H1 (cell line): ENCODE data around the gene DARS2. TPM values are rescaled to one million over a fixed set of nuclear protein-coding genes. Genes with fewer than 3 reads are reported as not detected.

Experiments
- BCL11A ChIP-seq, 2 experiments: IDR thresholded peaks; one replicate each; pipeline ENCODE4 v1.6.1; 2011; ENCODE audit warnings: low read depth in 2 of 2, low read length in 2 of 2, mild to moderate bottlenecking in 2 of 2
- CHD7 ChIP-seq: fragments of 300-600 bp; sonication (generic); IDR thresholded peaks from 2 replicates; pipeline ENCODE4 v1.7.1; 2012; ENCODE audit warnings: low read length, moderate library complexity, mild to moderate bottlenecking, inconsistent platforms; ENCODE audit not compliant: insufficient replicate concordance
- CTBP2 ChIP-seq: IDR thresholded peaks from 2 replicates; pipeline ENCODE4 v1.7.0; 2011; ENCODE audit warnings: borderline replicate concordance, mild to moderate bottlenecking, moderate library complexity, mixed read lengths, low read length; ENCODE audit not compliant: insufficient read depth, insufficient read length
- MAFK ChIP-seq: IDR thresholded peaks from 2 replicates; pipeline ENCODE4 v1.6.1; 2012; ENCODE audit warnings: low read depth, mild to moderate bottlenecking, improper control_type of control experiment, low read length
- POLR2A ChIP-seq, 2 experiments: IDR thresholded peaks; 1 replicate in 1 of 2; 2 replicates in 1 of 2; pipeline ENCODE4 v1.6.1; 2011; ENCODE audit warnings: low read depth in 2 of 2, low read length in 2 of 2, mild to moderate bottlenecking in 2 of 2; ENCODE audit errors: control extremely low read depth in 1 of 2
- POLR2AphosphoS5 ChIP-seq: IDR thresholded peaks from 2 replicates; pipeline ENCODE4 v1.6.1; 2011; ENCODE audit warnings: low read depth, low read length
- SRF ChIP-seq: IDR thresholded peaks from 2 replicates; pipeline ENCODE4 v1.6.1; 2011; ENCODE audit warnings: mild to moderate bottlenecking, low read depth, low read length, moderate library complexity
- TBP ChIP-seq: IDR thresholded peaks from 2 replicates; pipeline ENCODE4 v1.6.1; 2011; ENCODE audit warnings: low read depth, low read length, improper control_type of control experiment
- USF2 ChIP-seq: IDR thresholded peaks from 2 replicates; pipeline ENCODE4 v1.6.1; 2011; ENCODE audit warnings: low read length, improper control_type of control experiment
- ZNF274 ChIP-seq: IDR thresholded peaks from 2 replicates; pipeline ENCODE4 v1.7.0; 2012; ENCODE audit warnings: low read length, borderline replicate concordance; ENCODE audit errors: extremely low read depth
- polyA plus RNA-seq, 7 experiments: library from polyadenylated mRNA; depleted of rRNA in 3 of 7; stranded (reverse) in 5 of 7; unstranded in 2 of 7; fragments of >200 nt in 5 of 7; fragments of 200-250 nt in 2 of 7; gene quantifications; 1 replicate in 5 of 7; 2 replicates in 1 of 7; 4 replicates in 1 of 7; pipeline versions ENCODE4 v1.2.1 to v1.2.3, GENCODE V29; 2011 to 2013; ENCODE audit warnings: missing spikeins in 2 of 7, mixed read lengths in 2 of 7
- total RNA-seq: library from RNA; stranded (reverse); fragmentation: NEBNext Ultra II Directional; extraction: Animal tissue kit (Norgen Biotek cat#: 25700); gene quantifications from 2 replicates; pipeline ENCODE4 v1.2.1, GENCODE V29; 2021

DARS2 gene
- total and polyA plus RNA-seq, 2 of the 8 experiments (the other 6 are each of a cell fraction or from before 2014, with no cell fraction given), result 21.0 to 35.2 TPM

- TF ChIP-seq CHD7, result no peak
- peak; percentile 90 for TF ChIP-seq POLR2AphosphoS5
- no peak for TF ChIP-seq MAFK
- no peak for TF ChIP-seq ZNF274
- no peak for TF ChIP-seq SRF
- no peak for TF ChIP-seq CTBP2
- TF ChIP-seq BCL11A (IDR thresholded peaks at IDR 0.05; ENCODE audit: low read depth in 2 of 2, low read length in 2 of 2), result no peak
- TF ChIP-seq POLR2A (IDR thresholded peaks at IDR 0.05; ENCODE audit: control extremely low read depth in 1 of 2, low read depth in 2 of 2, low read length in 2 of 2), result peak; percentile 28 to 94
- 0 out of 2 replicates have a peak, but pooled peaks have one; percentile 2 for TF ChIP-seq TBP
- peak; percentile 35; the same call in 1 of the 2 replicates for TF ChIP-seq USF2
- TF ChIP-seq, all 59 proteins: peak for 5
These were observed 38.3 kb downstream of the DARS2 start (continued) for GRCh38 chr1:173862769-173863223.
